HG03175 (cell line): ENCODE data around the gene PRMT9.
A peak's percentile ranks its signal among the peaks of the same experiment; 100 is the strongest.

Experiments used
- ATAC-seq: cut with Tn5 transposase; IDR thresholded peaks from one replicate; pipeline ENCODE4 v1.9.1; 2021; ENCODE audit warnings: mild to moderate bottlenecking, moderate library complexity; ENCODE audit not compliant: unreplicated experiment

Gene PRMT9

DNA sequence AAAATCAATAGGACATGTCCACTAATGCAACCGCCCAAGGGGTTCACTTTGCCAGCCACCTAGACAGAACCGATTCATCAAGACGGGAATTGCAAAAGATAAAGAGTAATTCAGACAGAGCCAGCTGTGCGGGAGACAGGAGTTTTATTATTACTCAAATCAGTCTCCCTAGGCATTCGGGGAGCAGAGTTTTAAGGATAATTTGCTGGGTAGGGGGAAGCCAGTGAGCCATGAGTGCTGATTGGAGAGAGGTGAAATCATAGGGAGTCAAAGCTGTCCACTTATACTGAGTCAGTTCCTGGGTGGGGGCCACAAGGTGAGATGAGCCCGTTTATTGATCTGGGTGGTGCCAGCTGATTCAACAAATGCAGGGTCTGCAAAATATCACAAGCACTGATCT is 58.2 kb downstream of the PRMT9 start:
- ATAC-seq, result no peak

DNA sequence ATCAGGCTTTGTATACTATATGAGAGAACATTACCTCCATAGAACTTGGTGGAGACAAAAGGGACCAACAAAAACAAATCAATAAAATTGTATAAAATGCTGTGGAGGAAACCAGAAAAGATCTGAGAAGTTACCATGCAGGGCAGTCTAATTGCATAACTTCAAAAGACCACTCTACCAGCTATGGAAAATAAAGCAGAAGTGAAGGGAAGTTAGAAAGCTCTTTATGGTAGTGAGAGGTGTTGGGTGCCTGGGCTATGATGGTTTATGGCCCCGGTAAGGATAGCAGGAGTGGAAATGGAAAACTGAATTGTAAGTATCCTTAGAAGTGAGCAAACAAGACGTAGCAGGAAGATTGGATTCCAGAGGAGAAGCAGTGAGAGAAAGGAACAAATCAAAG is 63.6 kb downstream of the PRMT9 start:
- ATAC-seq, result no peak

DNA sequence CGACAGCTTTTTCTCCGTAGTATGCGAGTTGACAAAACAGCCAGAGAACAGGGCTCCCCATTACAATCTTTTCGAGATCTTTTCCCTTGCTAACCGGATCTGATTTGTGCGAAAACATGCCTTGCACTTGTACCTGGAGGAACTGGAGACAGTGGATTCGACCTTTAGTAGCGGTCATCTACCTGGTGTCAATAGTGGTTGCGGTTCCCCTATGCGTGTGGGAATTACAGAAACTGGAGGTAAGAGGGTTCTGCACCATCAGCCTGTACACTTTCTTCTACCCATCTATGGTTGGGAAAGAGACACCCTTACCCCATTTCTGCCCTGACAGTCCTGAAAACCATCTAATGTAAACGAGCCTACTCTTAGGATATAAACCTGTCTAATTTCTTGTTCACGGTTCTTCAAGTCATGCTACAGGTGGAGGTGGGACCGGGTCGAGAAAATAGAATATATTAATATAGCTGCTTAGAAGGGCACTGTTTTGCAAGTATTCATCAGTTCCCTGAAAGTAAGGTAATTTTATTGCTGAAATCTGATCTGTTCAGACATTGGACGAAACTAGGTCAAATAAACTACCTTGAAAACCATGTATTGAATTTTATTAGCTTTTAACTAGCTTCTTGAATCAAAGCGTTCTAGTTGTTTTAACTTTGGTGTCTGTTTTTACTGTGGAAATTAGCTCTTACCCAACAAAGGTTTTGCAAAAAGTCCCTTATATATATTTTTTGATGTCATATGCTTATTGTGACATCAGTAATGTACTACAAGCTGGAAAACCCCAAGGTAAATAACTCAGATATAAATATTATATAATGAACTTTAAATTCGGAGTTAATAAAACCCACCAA is 65.9 kb downstream of the PRMT9 start:
- ATAC-seq, result peak; percentile 11

DNA sequence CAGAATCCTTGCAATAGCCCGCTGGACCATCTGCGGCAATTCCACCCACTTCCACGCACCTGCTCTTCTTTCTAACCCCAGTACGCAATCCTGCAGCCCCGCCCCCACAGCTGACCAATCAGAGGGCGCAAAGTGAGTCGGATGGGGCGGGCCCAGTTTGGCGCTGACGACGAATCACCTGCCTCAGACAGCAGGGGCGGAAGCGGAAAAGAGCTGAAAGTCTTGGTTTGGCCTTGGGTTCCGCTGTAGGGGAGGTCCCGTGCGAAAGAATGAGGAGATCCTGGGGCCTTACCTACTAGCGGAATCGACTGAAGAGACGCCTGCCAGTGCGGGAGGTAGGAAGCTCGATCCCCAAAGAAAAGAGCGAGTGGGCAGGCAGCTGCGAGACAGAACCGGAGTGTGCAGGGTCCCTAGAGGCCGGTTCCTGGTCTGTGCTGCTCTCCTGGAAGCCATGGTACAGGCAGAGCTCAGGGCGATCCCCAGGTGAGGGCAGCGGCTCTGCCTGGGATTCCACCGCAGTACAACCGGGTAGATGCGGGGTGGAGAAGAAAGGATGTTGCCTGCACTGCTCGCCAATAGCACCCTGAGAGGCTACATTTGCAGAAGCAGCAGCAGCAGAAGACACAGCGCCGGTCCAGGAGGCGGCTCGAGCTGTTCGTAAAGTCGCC is 66.7 kb downstream of the PRMT9 start, which contains the start of gene TMEM184C:
TMEM184C (plus strand) TSS at position 225 of the 668 bp plus-strand sequence. CDS start 560 bp downstream, outside the sequence.
- ATAC-seq, result peak; percentile 99

DNA sequence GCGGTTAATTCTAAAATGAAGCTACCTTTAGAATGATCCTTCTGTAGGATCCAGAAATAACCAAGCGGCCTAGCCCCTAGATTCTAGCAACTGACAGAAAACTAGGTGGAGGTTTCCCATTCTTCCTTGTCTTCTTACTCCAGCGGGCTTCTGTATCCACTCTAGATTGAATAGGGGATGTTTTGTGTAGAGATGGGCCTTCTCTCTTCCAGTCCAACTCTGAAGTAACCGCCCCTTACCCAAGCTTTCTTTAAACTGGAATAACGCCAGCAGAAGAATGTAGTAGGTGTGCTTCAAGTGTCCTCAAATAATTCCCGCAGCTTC is 67.2 kb downstream of the PRMT9 start:
- peak; percentile 13 for ATAC-seq

DNA sequence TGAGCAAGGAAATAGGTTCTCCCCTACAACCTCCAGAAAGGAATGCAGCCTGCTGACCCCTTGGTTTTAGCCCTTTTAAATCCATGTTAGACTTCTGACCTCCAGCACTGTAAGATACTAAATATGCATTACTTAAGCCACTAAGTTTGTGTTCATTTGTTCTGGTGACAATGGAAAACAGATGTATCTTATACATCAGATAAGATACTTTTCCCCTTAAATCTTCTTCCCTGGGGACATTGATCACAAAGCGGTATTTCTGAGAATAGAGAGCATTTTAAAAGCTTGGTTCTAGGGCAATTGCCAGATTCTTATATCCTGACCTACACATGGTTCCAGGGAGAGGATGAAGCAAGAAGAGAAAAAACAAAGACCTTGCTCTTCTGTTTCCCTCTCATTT is 73.3 kb downstream of the PRMT9 start:
- no peak for ATAC-seq

DNA sequence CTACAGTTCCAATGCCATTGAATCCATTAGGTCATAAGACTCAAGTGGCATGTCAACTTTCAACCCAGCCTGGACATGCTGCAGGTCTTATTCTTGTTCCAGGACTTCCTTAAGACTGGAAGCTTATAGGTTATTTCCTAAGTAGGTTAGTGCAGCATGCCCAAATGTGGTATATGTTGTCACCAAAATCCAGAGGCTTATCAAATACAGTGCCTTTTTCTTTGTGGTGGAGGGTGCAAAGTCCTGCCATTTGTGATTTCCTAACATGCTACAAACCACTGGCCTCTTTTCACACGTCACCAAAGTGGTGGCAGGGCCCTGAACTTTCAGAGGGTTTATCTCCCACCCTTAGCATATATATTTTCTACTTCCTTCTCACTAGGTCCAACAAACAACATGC is 76.5 kb downstream of the PRMT9 start:
- ATAC-seq, result no peak

DNA sequence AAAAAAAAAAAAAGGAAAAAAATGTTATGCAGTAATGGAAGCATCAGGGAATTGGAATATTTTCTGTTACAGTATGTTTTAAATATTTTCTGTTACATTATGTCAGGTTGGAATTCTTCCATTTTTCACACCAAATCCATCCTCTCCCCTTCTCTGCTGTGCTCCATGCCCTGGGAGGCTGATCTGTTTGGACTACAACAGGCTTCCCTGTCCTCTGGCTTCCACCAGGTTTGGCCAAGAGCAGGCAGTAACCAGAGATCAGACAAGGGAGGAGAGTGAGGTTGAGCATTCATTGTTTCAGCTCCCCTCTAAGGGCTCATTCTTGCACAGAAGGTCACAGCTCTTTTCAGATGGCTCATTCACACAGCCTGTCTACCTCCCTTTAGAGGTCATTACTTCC is 78.5 kb downstream of the PRMT9 start:
- ATAC-seq, result no peak

DNA sequence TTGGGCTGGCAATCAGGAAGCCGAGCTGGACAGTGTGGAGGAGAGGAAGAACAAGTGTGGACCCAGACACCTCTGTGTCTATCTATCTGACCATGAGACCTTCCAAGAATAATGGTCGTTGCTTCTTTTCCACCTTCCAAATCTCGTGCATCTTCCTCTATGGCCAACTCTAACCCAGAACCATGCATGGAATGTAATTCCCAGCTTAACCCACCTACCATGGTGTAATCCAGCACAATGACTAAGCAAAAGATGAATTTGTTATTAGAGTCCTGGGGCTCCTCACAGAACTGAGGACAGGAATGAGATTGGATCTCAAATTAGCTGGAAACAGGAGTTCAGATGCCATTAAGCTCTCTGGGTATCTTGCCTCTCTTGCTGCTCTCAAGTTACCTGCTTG is 84.2 kb downstream of the PRMT9 start:
- ATAC-seq, result no peak

DNA sequence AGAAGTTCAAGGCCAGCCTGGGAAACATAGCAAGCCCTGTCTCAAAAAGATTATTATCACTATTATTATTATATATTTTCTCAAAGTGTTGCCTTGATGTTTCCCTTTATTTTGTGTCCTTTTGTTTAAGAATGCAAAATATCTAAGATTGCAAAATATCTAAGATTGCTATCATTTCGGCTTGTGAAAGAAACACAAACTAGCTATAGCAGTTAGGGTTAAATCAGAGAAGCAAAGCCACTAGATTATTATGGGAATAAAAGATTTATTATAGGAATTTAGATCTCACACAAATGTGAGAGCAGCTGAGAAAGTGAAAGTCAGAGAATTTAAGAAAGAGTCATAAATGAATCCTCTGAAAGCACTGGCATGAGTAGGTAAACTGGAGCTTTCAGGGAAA is 84.8 kb downstream of the PRMT9 start:
- no peak for ATAC-seq

DNA sequence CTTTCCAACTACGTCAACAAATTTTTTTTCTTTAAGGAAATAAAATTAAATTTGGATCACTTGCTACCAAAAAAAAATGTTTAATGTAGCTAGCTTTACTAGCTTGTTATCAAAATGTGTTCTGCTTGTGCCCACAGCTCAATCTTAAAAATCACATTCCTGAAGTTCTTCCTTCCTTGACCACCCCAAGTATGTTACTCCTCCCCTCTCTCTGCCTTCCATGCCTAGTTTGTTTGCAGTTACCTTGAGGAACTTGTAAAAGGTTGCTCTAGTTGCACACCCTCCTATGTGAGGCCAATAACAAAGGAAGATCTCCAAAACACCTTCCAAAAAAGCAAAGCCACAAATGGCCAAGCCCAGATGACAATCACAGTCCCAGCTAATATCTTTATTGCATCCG is 86.4 kb downstream of the PRMT9 start:
- no peak for ATAC-seq

DNA sequence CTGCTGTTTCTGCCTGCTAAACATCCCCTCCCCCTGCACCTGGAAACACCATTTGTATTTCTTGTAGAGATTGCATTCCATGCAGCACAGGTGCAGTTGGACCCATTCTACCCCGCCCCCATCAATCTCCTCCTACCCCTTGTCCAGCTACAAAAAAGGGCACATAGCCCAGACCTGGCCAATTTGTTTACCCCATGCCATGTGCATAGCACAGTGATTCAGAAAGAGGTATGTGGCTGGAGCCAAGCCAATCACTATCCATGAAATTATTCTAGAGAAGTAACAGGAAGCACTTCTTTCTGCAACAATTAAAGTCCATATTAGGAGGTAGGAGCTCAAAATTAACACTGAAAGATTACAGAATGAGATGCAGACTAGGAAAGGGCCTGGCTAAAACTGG is 87.0 kb downstream of the PRMT9 start:
- ATAC-seq, result no peak

DNA sequence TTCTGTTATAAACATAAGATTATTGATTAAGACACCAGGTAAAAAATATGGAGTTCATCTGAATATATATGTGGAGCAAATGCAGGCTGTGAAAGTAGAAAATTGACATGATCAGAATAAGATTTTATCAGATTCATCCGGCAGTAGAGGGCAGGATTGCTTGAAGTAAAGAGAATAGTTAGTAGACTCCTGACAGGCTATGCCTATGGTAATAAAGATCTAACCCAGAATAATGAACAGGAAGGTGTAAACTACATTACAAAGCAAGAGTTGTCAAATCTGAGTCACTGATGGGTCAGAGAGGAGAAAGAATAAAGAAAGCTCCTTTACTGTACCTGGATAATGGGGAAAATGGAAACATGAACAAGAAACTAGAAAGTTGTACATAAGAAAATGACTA is 87.6 kb downstream of the PRMT9 start:
- ATAC-seq, result no peak

DNA sequence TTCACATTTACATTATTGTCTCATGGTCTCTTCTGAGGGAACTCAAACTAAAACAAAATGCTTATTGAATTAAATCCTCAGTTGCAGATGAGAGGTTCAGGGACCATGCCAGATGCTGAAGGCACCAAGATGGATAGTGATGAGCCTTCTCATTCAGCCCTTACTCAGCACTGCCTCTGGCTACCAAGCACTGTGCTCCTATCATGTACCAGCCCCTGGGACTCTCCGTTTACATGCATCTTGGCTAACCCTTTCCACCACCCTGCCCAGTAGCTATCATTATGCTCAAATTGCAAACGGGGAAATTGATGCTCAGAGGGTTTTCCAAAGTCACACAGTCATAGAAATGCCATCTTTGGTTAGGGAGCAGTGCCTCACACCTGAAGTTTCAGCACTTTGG is 89.4 kb downstream of the PRMT9 start:
- no peak for ATAC-seq

DNA sequence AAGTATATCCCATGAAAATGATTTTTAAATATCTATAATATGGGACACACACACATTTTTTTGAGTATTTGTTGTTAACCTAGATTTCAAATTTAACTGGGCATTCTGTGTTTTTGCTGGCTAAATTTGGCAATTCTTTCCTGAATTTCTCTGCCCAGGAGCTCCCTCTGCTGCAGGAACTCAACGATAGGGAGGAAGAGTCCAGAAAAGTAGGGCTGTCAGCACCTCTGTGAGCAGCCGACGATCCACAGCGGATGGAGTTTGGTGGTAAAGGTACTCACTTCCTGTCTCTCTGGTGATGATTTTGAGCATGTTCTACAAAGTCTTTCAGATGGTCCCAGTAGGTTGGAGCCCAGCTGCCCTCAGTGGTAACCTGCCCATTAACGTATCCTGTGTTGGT is 89.9 kb downstream of the PRMT9 start:
- no peak for ATAC-seq

DNA sequence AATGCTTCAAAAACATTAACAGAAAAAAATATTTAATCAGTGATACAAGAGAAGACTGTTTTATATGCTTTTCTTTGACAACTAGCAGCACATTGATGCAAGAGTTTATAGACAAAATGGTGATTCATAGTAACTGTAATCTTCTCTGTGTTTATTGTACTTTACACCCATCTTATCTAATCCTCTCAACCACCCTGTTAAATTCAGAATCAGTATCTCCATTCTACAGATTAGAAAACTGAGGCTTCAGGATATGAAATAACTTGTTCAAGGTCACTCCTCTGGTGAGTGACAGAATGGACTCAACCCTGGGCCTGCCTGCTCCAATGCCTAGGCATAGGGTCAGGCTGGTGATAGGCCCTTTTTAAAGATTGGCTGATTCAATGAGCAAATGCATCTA is 92.9 kb downstream of the PRMT9 start:
- no peak for ATAC-seq

DNA sequence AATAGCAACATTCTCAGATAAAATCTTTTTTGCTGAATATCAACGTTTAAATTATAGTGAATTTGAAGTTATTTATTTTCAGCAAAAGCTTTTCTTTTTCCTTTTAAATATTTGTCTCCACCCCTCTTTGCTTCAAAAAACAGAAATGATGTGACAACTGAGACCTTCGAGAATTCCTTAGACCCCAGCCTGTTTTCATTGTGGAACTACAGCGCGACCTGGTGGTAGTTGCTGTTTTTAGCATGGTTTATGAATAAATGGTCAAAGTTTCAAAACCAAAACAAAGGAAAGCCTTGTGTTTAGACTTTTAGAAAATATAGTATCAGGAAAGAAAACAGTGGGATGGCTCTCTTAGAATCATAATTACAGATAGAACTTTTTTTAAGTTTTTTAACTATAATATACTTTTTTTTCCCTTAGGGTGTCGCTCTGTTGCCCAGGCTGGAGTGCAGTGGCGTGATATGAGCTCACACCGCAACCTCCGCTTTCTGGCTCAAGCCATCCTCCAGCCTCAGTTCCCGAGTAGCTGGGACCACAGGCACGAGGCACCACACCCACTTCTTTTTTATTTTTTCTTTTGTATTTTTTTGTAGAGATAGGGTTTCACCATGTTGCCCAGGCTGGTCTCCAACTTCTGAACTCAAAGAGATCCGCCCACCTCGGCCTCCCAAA is 93.6 kb downstream of the PRMT9 start:
- ATAC-seq, result no peak

DNA sequence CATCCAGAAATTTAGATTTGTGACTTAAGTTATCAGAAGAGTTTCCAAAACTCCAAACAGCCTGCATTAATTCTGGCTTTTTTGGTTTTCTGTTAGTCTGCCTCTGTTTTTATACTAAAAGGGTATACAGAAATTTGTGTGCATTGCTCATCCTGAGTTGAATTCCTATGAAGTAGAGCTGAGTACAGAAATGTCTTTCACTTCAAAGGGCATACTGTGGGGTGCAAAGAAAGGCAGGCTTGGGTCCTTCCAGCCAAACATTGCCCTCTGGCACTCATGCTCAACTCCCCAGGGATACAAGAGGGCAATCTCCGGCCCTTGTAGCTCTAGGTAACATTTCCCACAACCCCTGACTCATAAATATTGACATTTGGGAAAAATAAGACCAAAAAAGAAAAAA is 94.4 kb downstream of the PRMT9 start:
- ATAC-seq, result no peak
